ENCODE results near the gene C9orf50.

DNA sequence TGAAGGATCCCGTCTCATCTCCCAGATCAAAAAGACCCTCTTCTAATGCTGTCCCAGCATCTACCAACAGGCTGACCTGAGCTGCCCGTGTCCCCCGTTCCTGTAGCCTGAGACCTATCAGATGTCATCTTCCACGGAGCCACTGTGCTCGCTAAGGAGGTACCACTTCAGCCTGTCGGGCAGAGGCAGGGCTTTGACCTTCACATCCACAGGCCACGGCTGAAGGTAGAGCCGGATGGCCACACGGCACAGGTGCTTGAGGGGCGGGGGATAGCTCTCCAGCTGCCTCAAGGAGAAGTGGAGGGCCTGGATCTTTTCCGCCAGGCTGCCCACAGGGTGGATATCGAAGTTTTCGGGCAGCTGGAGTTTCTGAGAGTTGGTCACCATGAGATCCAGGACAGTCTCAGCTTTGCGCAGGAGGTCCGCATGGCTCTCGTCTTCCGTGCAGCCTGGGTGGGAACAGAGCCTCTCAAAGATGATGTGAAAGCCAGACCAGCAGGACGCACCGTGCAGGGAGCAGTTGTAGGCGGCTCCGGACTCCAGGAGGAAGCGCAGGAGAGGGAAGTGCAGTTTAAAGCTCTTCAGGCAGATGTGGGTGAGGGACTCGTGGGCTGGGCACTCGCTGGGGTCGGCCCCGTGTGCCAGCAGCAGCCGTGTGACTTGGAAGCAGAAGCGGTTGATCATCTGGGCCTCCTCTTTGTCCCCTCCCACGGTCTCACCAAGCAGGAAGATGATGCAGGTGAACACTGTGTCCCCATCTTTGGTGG is 17.0 kb upstream of the C9orf50 start:
- TF ChIP-seq POLR2A (IDR thresholded peaks at IDR 0.05), result no peak
- TF ChIP-seq, protein P1, sequence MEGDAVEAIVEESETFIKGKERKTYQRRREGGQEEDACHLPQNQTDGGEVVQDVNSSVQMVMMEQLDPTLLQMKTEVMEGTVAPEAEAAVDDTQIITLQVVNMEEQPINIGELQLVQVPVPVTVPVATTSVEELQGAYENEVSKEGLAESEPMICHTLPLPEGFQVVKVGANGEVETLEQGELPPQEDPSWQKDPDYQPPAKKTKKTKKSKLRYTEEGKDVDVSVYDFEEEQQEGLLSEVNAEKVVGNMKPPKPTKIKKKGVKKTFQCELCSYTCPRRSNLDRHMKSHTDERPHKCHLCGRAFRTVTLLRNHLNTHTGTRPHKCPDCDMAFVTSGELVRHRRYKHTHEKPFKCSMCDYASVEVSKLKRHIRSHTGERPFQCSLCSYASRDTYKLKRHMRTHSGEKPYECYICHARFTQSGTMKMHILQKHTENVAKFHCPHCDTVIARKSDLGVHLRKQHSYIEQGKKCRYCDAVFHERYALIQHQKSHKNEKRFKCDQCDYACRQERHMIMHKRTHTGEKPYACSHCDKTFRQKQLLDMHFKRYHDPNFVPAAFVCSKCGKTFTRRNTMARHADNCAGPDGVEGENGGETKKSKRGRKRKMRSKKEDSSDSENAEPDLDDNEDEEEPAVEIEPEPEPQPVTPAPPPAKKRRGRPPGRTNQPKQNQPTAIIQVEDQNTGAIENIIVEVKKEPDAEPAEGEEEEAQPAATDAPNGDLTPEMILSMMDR (IDR thresholded peaks at IDR 0.05), result no peak
- TF ChIP-seq EP300 (IDR thresholded peaks at IDR 0.05), result no peak
